Measurements from ENCODE around the gene RASSF5.

RASSF5 gene

DNA sequence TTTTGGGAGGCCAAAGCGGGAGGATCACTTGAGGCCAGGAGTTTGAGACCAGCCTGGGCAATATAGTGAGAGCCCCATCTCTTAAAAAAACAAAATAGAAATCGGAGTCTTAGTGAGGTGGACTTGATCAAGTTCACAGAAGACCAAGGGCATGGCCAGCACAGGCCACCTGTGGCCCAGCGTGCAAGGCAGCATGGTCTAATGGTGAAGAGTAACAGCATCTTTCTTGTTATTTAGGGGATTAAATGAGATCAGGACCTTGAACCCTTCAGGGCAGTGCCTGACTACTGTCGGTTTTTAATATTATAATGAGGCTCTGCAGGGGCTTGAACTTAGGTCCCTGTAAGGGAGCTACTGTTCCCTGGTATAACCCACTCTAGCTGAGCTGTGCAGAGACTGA lies 66.4 kb downstream of the RASSF5 start:
- Histone ChIP-seq H3K18ac (ENCODE audit: low read length) (no peak overlapping the region), H3K4me3 (ENCODE audit: low read length) (no peak overlapping the region), H3K79me1 (ENCODE audit: low read length) (no peaks in the 10 kb centered on the region), H3K56ac (ENCODE audit: low read length) (no peak overlapping the region), H3K23ac (ENCODE audit: low read length) (no peak overlapping the region), H4K5ac (ENCODE audit: low read length) (no peak overlapping the region), H3K4me2 (ENCODE audit: low read length) (no peak overlapping the region), H3K79me2 (ENCODE audit: control insufficient read depth, insufficient read depth, low read length) (no peaks in the 10 kb centered on the region), H3K27me3 (ENCODE audit: insufficient read depth, low read length, poor library complexity) (no peaks in the 10 kb centered on the region), H2BK5ac (ENCODE audit: low read length) (no peak overlapping the region), H2AK5ac (ENCODE audit: low read length) (no peak overlapping the region), H3K36me3 (ENCODE audit: control insufficient read depth, insufficient read depth, low read length) (no peaks in the 10 kb centered on the region), H4K8ac (ENCODE audit: low read depth, low read length) (no peak overlapping the region), H2BK15ac (replicated peaks; ENCODE audit: low read depth) (no peak overlapping the region), H3K4ac (ENCODE audit: low read depth, low read length) (no peak overlapping the region), H3K9ac (ENCODE audit: low read length) (no peak overlapping the region), H3K4me1 (ENCODE audit: control insufficient read depth, low read depth, low read length) (no peaks in the 10 kb centered on the region), H2BK120ac (ENCODE audit: low read depth, low read length) (no peak overlapping the region), H3K27ac (ENCODE audit: low read depth, low read length) (no peak overlapping the region)
- DNase-seq: no peak
- no CpG with 5 or more reads among the region's 4 CpGs for WGBS (ENCODE audit: extremely low coverage, insufficient coverage, low lambda C conversion rate)

GRCh38 chr1:206575165-206575893 lies 68.0 kb downstream of the RASSF5 start:
- Histone ChIP-seq H3K27me3 (ENCODE audit: insufficient read depth, low read length, poor library complexity) (no peaks in the 10 kb centered on the region), H2BK120ac (ENCODE audit: low read depth, low read length) (no peak overlapping the region), H3K79me1 (ENCODE audit: low read length) (no peaks in the 10 kb centered on the region), H2BK5ac (ENCODE audit: low read length) (no peak overlapping the region), H3K79me2 (ENCODE audit: control insufficient read depth, insufficient read depth, low read length) (no peaks in the 10 kb centered on the region), H3K18ac (ENCODE audit: low read length) (no peak overlapping the region), H3K4me2 (ENCODE audit: low read length) (no peak overlapping the region), H3K4ac (ENCODE audit: low read depth, low read length) (no peak overlapping the region), H3K56ac (ENCODE audit: low read length) (no peak overlapping the region), H2BK15ac (replicated peaks; ENCODE audit: low read depth) (no peak overlapping the region), H4K8ac (ENCODE audit: low read depth, low read length) (no peak overlapping the region), H3K4me3 (ENCODE audit: low read length) (no peak overlapping the region), H2AK5ac (ENCODE audit: low read length) (no peak overlapping the region), H4K5ac (ENCODE audit: low read length) (no peak overlapping the region), H3K9ac (ENCODE audit: low read length) (no peak overlapping the region), H3K4me1 (ENCODE audit: control insufficient read depth, low read depth, low read length) (no peaks in the 10 kb centered on the region), H3K23ac (ENCODE audit: low read length) (no peak overlapping the region), H3K36me3 (ENCODE audit: control insufficient read depth, insufficient read depth, low read length) (no peaks in the 10 kb centered on the region), H3K27ac (ENCODE audit: low read depth, low read length) (no peak overlapping the region)
- no peak for DNase-seq
- no CpG with 5 or more reads among the region's 11 CpGs for WGBS (ENCODE audit: extremely low coverage, insufficient coverage, low lambda C conversion rate)

GRCh38 chr1:206575894-206576737 lies 68.8 kb downstream of the RASSF5 start:
- H3K36me3 ChIP-seq (ENCODE audit: control insufficient read depth, insufficient read depth, low read length): no peaks in the 10 kb centered on the region
- no peaks in the 10 kb centered on the region for H3K79me2 ChIP-seq (ENCODE audit: control insufficient read depth, insufficient read depth, low read length)
- no peak overlapping the region for H3K9ac ChIP-seq (ENCODE audit: low read length)
- H2BK15ac ChIP-seq (replicated peaks; ENCODE audit: low read depth): no peak overlapping the region
- H4K5ac ChIP-seq (ENCODE audit: low read length): no peak overlapping the region
- no peak overlapping the region for H3K27ac ChIP-seq (ENCODE audit: low read depth, low read length)
- H3K56ac ChIP-seq (ENCODE audit: low read length): no peak overlapping the region
- H3K4me2 ChIP-seq (ENCODE audit: low read length): no peak overlapping the region
- H3K27me3 ChIP-seq (ENCODE audit: insufficient read depth, low read length, poor library complexity): no peaks in the 10 kb centered on the region
- no peak overlapping the region for H2BK120ac ChIP-seq (ENCODE audit: low read depth, low read length)
- DNase-seq: no peak
- H3K4me1 ChIP-seq (ENCODE audit: control insufficient read depth, low read depth, low read length): no peaks in the 10 kb centered on the region
- no peak overlapping the region for H3K23ac ChIP-seq (ENCODE audit: low read length)
- no peak overlapping the region for H4K8ac ChIP-seq (ENCODE audit: low read depth, low read length)
- H3K18ac ChIP-seq (ENCODE audit: low read length): no peak overlapping the region
- H3K79me1 ChIP-seq (ENCODE audit: low read length): no peaks in the 10 kb centered on the region
- no CpG with 5 or more reads among the region's 3 CpGs for WGBS (ENCODE audit: extremely low coverage, insufficient coverage, low lambda C conversion rate)
- H3K4ac ChIP-seq (ENCODE audit: low read depth, low read length): no peak overlapping the region
- H2BK5ac ChIP-seq (ENCODE audit: low read length): no peak overlapping the region
- H2AK5ac ChIP-seq (ENCODE audit: low read length): no peak overlapping the region
- no peak overlapping the region for H3K4me3 ChIP-seq (ENCODE audit: low read length)

GRCh38 chr1:206577626-206578025 lies 70.3 kb downstream of the RASSF5 start:
- H2BK15ac ChIP-seq (replicated peaks; ENCODE audit: low read depth): no peak overlapping the region
- no peaks in the 10 kb centered on the region for H3K4me1 ChIP-seq (ENCODE audit: control insufficient read depth, low read depth, low read length)
- no peak overlapping the region for H2AK5ac ChIP-seq (ENCODE audit: low read length)
- H2BK5ac ChIP-seq (ENCODE audit: low read length): no peak overlapping the region
- H3K9ac ChIP-seq (ENCODE audit: low read length): no peak overlapping the region
- no peak overlapping the region for H4K8ac ChIP-seq (ENCODE audit: low read depth, low read length)
- no peak overlapping the region for H3K4ac ChIP-seq (ENCODE audit: low read depth, low read length)
- no peak overlapping the region for H2BK120ac ChIP-seq (ENCODE audit: low read depth, low read length)
- no peaks in the 10 kb centered on the region for H3K79me2 ChIP-seq (ENCODE audit: control insufficient read depth, insufficient read depth, low read length)
- WGBS (ENCODE audit: extremely low coverage, insufficient coverage, low lambda C conversion rate): no CpG with 5 or more reads among the region's 4 CpGs
- H3K27me3 ChIP-seq (ENCODE audit: insufficient read depth, low read length, poor library complexity): no peaks in the 10 kb centered on the region
- H3K4me2 ChIP-seq (ENCODE audit: low read length): no peak overlapping the region
- no peak overlapping the region for H3K18ac ChIP-seq (ENCODE audit: low read length)
- H3K36me3 ChIP-seq (ENCODE audit: control insufficient read depth, insufficient read depth, low read length): no peaks in the 10 kb centered on the region
- H3K4me3 ChIP-seq (ENCODE audit: low read length): no peak overlapping the region
- H4K5ac ChIP-seq (ENCODE audit: low read length): no peak overlapping the region
- H3K27ac ChIP-seq (ENCODE audit: low read depth, low read length): no peak overlapping the region
- DNase-seq: no peak
- no peak overlapping the region for H3K56ac ChIP-seq (ENCODE audit: low read length)
- no peak overlapping the region for H3K23ac ChIP-seq (ENCODE audit: low read length)
- no peaks in the 10 kb centered on the region for H3K79me1 ChIP-seq (ENCODE audit: low read length)

GRCh38 chr1:206578068-206578977 lies 71.0 kb downstream of the RASSF5 start:
- H3K9ac ChIP-seq (ENCODE audit: low read length): no peak overlapping the region
- H3K36me3 ChIP-seq (ENCODE audit: control insufficient read depth, insufficient read depth, low read length): no peaks in the 10 kb centered on the region
- no peaks in the 10 kb centered on the region for H3K79me2 ChIP-seq (ENCODE audit: control insufficient read depth, insufficient read depth, low read length)
- no peak overlapping the region for H3K4me2 ChIP-seq (ENCODE audit: low read length)
- no peaks in the 10 kb centered on the region for H3K27me3 ChIP-seq (ENCODE audit: insufficient read depth, low read length, poor library complexity)
- no peak overlapping the region for H2AK5ac ChIP-seq (ENCODE audit: low read length)
- no peak overlapping the region for H3K4me3 ChIP-seq (ENCODE audit: low read length)
- no peak overlapping the region for H2BK5ac ChIP-seq (ENCODE audit: low read length)
- H3K27ac ChIP-seq (ENCODE audit: low read depth, low read length): no peak overlapping the region
- WGBS (ENCODE audit: extremely low coverage, insufficient coverage, low lambda C conversion rate): no CpG with 5 or more reads among the region's 10 CpGs
- no peak overlapping the region for H3K23ac ChIP-seq (ENCODE audit: low read length)
- H3K79me1 ChIP-seq (ENCODE audit: low read length): no peaks in the 10 kb centered on the region
- no peak for DNase-seq
- H2BK15ac ChIP-seq (replicated peaks; ENCODE audit: low read depth): no peak overlapping the region
- no peaks in the 10 kb centered on the region for H3K4me1 ChIP-seq (ENCODE audit: control insufficient read depth, low read depth, low read length)
- no peak overlapping the region for H3K4ac ChIP-seq (ENCODE audit: low read depth, low read length)
- no peak overlapping the region for H2BK120ac ChIP-seq (ENCODE audit: low read depth, low read length)
- no peak overlapping the region for H3K56ac ChIP-seq (ENCODE audit: low read length)
- no peak overlapping the region for H4K5ac ChIP-seq (ENCODE audit: low read length)
- H3K18ac ChIP-seq (ENCODE audit: low read length): no peak overlapping the region
- no peak overlapping the region for H4K8ac ChIP-seq (ENCODE audit: low read depth, low read length)

Measured in mesendoderm (in vitro differentiated cells).